K562 (cell line): ENCODE measurements around the gene PLIN5. TPM values are rescaled to one million over a fixed set of nuclear protein-coding genes. Genes with fewer than 3 reads are reported as not detected.
"Not testable (repeated sequence)": the region's sequence is repeated elsewhere in the genome, so short reads cannot be mapped to it uniquely, and the experiment has no call there.

ENCODE experiments used
- ATAC-seq: fragments of 200-7000 bp; cut with Tn5 transposase; 3 replicates; pipeline ENCODE4 v1.9.1; 2020; ENCODE audit warnings: moderate library complexity
- BruUV-seq: library from RNA; stranded (reverse); fragments of 400-500 nt; replicated peaks from 2 replicates; lab custom pipeline; 2021; lab: Mats Ljungman, UMichigan
- CTCF ChIA-PET: fragments of 300-600 bp; formaldehyde crosslinking; extraction: SDS; loops from one replicate; lab custom pipeline; 2021; ENCODE audit warnings: low intra/inter-chr PET ratio; lab: Yijun Ruan, JAX
- POLR2A ChIA-PET: fragments of 300-600, 350-650 bp; sonication (Branson Sonifier 250); formaldehyde crosslinking; extraction: SDS; loops from one replicate; lab custom pipeline; 2021; ENCODE audit warnings: antibody characterized with exemption, inconsistent platforms; lab: Yijun Ruan, JAX
- DNase-seq, 4 experiments: peaks; one replicate each; pipeline versions ENCODE4 v3.0.0 to v3.0.0-alpha.2; 2011 to 2018; ENCODE audit warnings: low spot score in 3 of 4, mixed read lengths in 3 of 4; ENCODE audit errors: extremely low read depth in 1 of 4
- FAIRE-seq: peaks from 2 replicates; lab custom pipeline; 2011; peaks lifted over from hg19 to GRCh38; lab: Jason Lieb, UNC
- H2AFZ ChIP-seq: 2 replicates; pipeline ENCODE4 v1.6.0; 2011; ENCODE audit warnings: low read depth, low read length, control low read depth, inconsistent platforms
- H3K27ac ChIP-seq: fragments of 200-600 bp; 3 replicates; pipeline ENCODE4 v1.8.0; 2011; ENCODE audit warnings: low read depth, mild to moderate bottlenecking, control low read depth, inconsistent platforms, low read length, moderate library complexity, mixed read lengths; ENCODE audit errors: extremely low read depth
- H3K27me3 ChIP-seq, 2 experiments: fragments of 300-600 bp in 1 of 2; 2 replicates in 1 of 2; 3 replicates in 1 of 2; pipeline versions ENCODE4 v1.6.0 to v1.8.0; 2011; ENCODE audit warnings: inconsistent platforms in 2 of 2, low read length in 2 of 2, mild to moderate bottlenecking in 1 of 2, mixed read lengths in 1 of 2, moderate library complexity in 1 of 2; ENCODE audit not compliant: control insufficient read depth in 2 of 2, insufficient read depth in 2 of 2
- H3K36me3 ChIP-seq: fragments of 300-600 bp; 3 replicates; pipeline ENCODE4 v1.8.0; 2011; ENCODE audit warnings: mild to moderate bottlenecking, low read length, inconsistent platforms; ENCODE audit not compliant: control insufficient read depth, insufficient read depth
- H3K4me1 ChIP-seq, 2 experiments: fragments of 200-600 bp in 1 of 2; replicated peaks in 1 of 2; 2 replicates in 1 of 2; 3 replicates in 1 of 2; pipeline versions ENCODE4 v1.5.1 to v1.8.0; 2011; ENCODE audit warnings: inconsistent platforms in 2 of 2, low read length in 2 of 2, mild to moderate bottlenecking in 1 of 2, mixed read lengths in 1 of 2, moderate library complexity in 1 of 2; ENCODE audit not compliant: control insufficient read depth in 2 of 2, insufficient read depth in 2 of 2
- H3K4me2 ChIP-seq: 2 replicates; pipeline ENCODE4 v1.6.1; 2011; ENCODE audit warnings: low read length, control low read depth, inconsistent platforms, mixed read lengths; ENCODE audit not compliant: insufficient read depth
- H3K4me3 ChIP-seq: fragments of 200-600 bp; sonication (generic), shearing (Covaris generic); 2 replicates; pipeline ENCODE4 v1.5.1; 2016; ENCODE audit warnings: control low read depth, inconsistent platforms
- H3K79me2 ChIP-seq: fragments of 200-600 bp; 3 replicates; pipeline ENCODE4 v1.8.0; 2011; ENCODE audit warnings: low read length, inconsistent platforms; ENCODE audit not compliant: control insufficient read depth, insufficient read depth
- H3K9ac ChIP-seq, 2 experiments: 2 replicates each; pipeline versions ENCODE4 v1.6.0 to v1.6.1; 2011; ENCODE audit warnings: low read depth in 2 of 2, low read length in 2 of 2, control low read depth in 1 of 2, inconsistent platforms in 1 of 2, mild to moderate bottlenecking in 1 of 2, mixed read lengths in 1 of 2; ENCODE audit not compliant: insufficient read depth in 1 of 2
- H3K9me1 ChIP-seq: one replicate; pipeline ENCODE4 v1.6.0; 2011; ENCODE audit warnings: inconsistent platforms, mild to moderate bottlenecking, low read length, moderate library complexity; ENCODE audit not compliant: control insufficient read depth, insufficient read depth
- H3K9me3 ChIP-seq: replicated peaks from 2 replicates; pipeline ENCODE4 v1.5.1; 2011; ENCODE audit warnings: low read depth, low read length, inconsistent platforms; ENCODE audit not compliant: control insufficient read depth, insufficient read depth
- H4K20me1 ChIP-seq: replicated peaks from 2 replicates; pipeline ENCODE4 v1.6.1; 2011; ENCODE audit warnings: low read length, inconsistent platforms, mixed read lengths; ENCODE audit not compliant: control insufficient read depth, insufficient read depth
- CXXC5 ChIP-seq: fragments of 250-450 bp; sonication (Bioruptor Pico); IDR thresholded peaks from 2 replicates; pipeline ENCODE4 v1.8.0; 2022; ENCODE audit warnings: inconsistent platforms, mild to moderate bottlenecking, moderate library complexity
- ZBTB33 ChIP-seq: sonication (generic); formaldehyde crosslinking; IDR thresholded peaks from 2 replicates; pipeline ENCODE4 v1.8.1; 2023; ENCODE audit warnings: mild to moderate bottlenecking, missing genetic modification reagents
- WGBS: fragments of 100-300 bp; shearing (Covaris generic); methylation state at CpG from one replicate; pipeline ENCODE4 v1.1.6; 2016; ENCODE audit warnings: low coverage, mixed read lengths; ENCODE audit not compliant: insufficient coverage; ENCODE audit errors: missing lambda C conversion rate; 5-methylcytosine and 5-hydroxymethylcytosine counted together
- in situ Hi-C: fragments of 300-500 bp; cut with MboI; formaldehyde crosslinking; loops from 4 replicates; pipeline ENCODE4 v1.15.0; 2018; ENCODE audit warnings: inconsistent platforms, mixed read lengths
- intact Hi-C: fragments of 100-400 bp; cut with micrococcal nuclease; formaldehyde crosslinking; loops from 2 replicates; pipeline ENCODE4 v1.14.2; 2022
- polyA plus RNA-seq, 8 experiments: library from polyadenylated mRNA; depleted of rRNA in 4 of 8; stranded (reverse) in 5 of 8; unstranded in 3 of 8; fragments of >200 nt; fragmentation: Nextera tagmentation in 2 of 8; fragmentation: Illumina TruSeq in 1 of 8; extraction: Ambion mirVana in 2 of 8; extraction: Trizol in 1 of 8; gene quantifications; 2 replicates each; pipeline versions ENCODE4 v1.2.1 to v1.2.3, GENCODE V29; 2011 to 2014; ENCODE audit warnings: inconsistent platforms in 1 of 8, missing spikeins in 1 of 8
- total RNA-seq, 7 experiments: library from RNA; depleted of rRNA in 6 of 7; stranded (reverse); fragments of >200 nt in 6 of 7; fragmentation: Illumina TruSeq in 2 of 7; extraction: Trizol in 2 of 7; gene quantifications; 2 replicates each; pipeline versions ENCODE4 v1.2.1 to v1.2.3, GENCODE V29; 2011 to 2021; ENCODE audit warnings: low replicate concordance in 1 of 7

PLIN5 gene
- total and polyA plus RNA-seq, 9 of the 15 experiments (the other 6 are each of a cell fraction or from before 2014, with no cell fraction given) = 0.04 to 1.3 (median 0.50) TPM

GRCh38 chr19:4566402-4567051 is 31.5 kb upstream of the PLIN5 start:
- Histone ChIP-seq H3K4me1 (peaks cover 0 to 17% of the 10 kb centered on the region in 2 experiments; a peak in 2 of 5 replicates), H3K9me3 (no peaks in the 10 kb centered on the region), H3K4me3 (no peak overlapping the region), H3K9me1 (peaks cover 2% of the 10 kb centered on the region), H3K36me3 (no peaks in the 10 kb centered on the region), H3K9ac (peak overlapping the region in 1 of 2 experiments; percentile 65; a peak in 1 of 4 replicates), H4K20me1 (no peaks in the 10 kb centered on the region; the same call in 1 of the 2 replicates), H3K79me2 (no peaks in the 10 kb centered on the region), H3K27ac (no peak overlapping the region), H2AFZ (no peak overlapping the region), H3K27me3 (no peaks in the 10 kb centered on the region), H3K4me2 (no peak overlapping the region)
- no peak for TF ChIP-seq CXXC5 (CRISPR knock-in tag)
- TF ChIP-seq ZBTB33 (CRISPR knock-in tag) = peak; percentile 60; the same call in 1 of the 2 replicates
- no peak for FAIRE-seq
- in situ Hi-C loops = no loop called here
- CTCF ChIA-PET = no interaction called here
- WGBS = 60% methylated on average over 33 of the region's 35 CpGs
- intact Hi-C loops = no loop called here
- BruUV-seq = no TSS peak
- POLR2A ChIA-PET = interaction anchor here (0.6 to 1.3 kb wide), 6 partner anchors 19 to 367 kb away, joined by 3 to 5 read pairs (median 3); no protein-coding TSS in a partner anchor
- DNase-seq = peak in 1 of 4 experiments; percentile 15
- no peak for ATAC-seq

- POLR2A ChIA-PET, DNase-seq, in situ Hi-C loops, H3K4me2 ChIP-seq, H3K27me3 ChIP-seq, H2AFZ ChIP-seq, BruUV-seq, H3K9ac ChIP-seq, H3K36me3 ChIP-seq, H3K9me1 ChIP-seq, H3K9me3 ChIP-seq, H3K79me2 ChIP-seq, intact Hi-C loops, H4K20me1 ChIP-seq, CTCF ChIA-PET, FAIRE-seq, ATAC-seq, H3K4me3 ChIP-seq, H3K27ac ChIP-seq: not testable (repeated sequence)
- 68% methylated on average over 2 of the region's 5 CpGs for WGBS
- H3K4me1 ChIP-seq = peaks cover 0 to 20% of the 10 kb centered on the region in 2 experiments; a peak in 2 of 5 replicates
Measured at GRCh38 chr19:4563562-4563961, 28.5 kb upstream of the PLIN5 start.

GRCh38 chr19:4562085-4562484 is 27.1 kb upstream of the PLIN5 start:
- H3K9ac ChIP-seq, intact Hi-C loops, FAIRE-seq, H3K27me3 ChIP-seq, H3K36me3 ChIP-seq, H3K27ac ChIP-seq, H3K9me1 ChIP-seq, H2AFZ ChIP-seq, H4K20me1 ChIP-seq, CTCF ChIA-PET, in situ Hi-C loops, DNase-seq, H3K4me3 ChIP-seq, H3K9me3 ChIP-seq, H3K79me2 ChIP-seq, ATAC-seq, H3K4me2 ChIP-seq, POLR2A ChIA-PET, BruUV-seq: not testable (repeated sequence)
- H3K4me1 ChIP-seq = peaks cover 5 to 29% of the 10 kb centered on the region in 2 experiments; a peak in 4 of 5 replicates
- 90% methylated on average over 3 of the region's 7 CpGs for WGBS
